Measurements from ENCODE around the gene KRT6A. TPM values are rescaled to one million over a fixed set of nuclear protein-coding genes. Genes with fewer than 3 reads are reported as not detected.

Gene KRT6A
- polyA plus RNA-seq, 3 donors, result not detected

DNA sequence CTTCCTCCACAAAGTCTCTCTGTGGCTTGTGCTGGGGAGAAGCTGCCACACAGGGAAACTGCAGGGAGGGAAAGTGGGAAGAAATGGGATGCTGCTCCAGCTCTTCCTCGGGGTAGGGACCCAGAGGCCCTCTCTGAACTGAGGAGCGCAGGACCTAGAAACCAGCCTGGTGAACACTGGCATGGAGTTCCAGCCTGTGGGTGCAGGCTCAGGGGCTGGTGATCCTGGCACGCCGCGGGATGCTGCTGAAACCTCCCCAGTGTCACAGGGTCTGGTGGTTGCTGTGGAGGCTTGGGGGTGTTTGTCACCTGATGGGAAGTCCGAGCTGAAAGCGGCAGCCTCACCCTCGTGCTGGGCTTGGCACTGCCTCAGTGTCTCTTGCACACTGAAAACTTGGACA lies 53.6 kb downstream of the KRT6A start:
- Histone ChIP-seq H2AFZ (ENCODE audit: insufficient read depth, low read depth, low read length, poor library complexity, severe bottlenecking) (no peak overlapping the region), H3K79me2 (ENCODE audit: insufficient read depth, low read length) (no peaks in the 10 kb centered on the region), H4K20me1 (ENCODE audit: insufficient read depth, low read length) (no peaks in the 10 kb centered on the region), H3K27me3 (ENCODE audit: control insufficient read depth in 2 of 2, insufficient read depth in 2 of 2, low read length in 2 of 2) (no peaks in the 10 kb centered on the region), H3K9me3 (replicated peaks in 1 of 2; ENCODE audit: control insufficient read depth in 1 of 2, insufficient read depth in 1 of 2, low read length in 2 of 2) (no peaks in the 10 kb centered on the region), H3K36me3 (replicated peaks in 1 of 2; ENCODE audit: control insufficient read depth in 1 of 2, insufficient read depth in 2 of 2, low read length in 2 of 2) (no peaks in the 10 kb centered on the region), H3K27ac (ENCODE audit: low read depth in 1 of 2, low read length in 2 of 2) (no peak overlapping the region), H3K4me1 (ENCODE audit: control insufficient read depth in 1 of 2, insufficient read depth in 2 of 2, low read length in 2 of 2) (no peaks in the 10 kb centered on the region), H3K4me2 (replicated peaks; ENCODE audit: extremely low read depth, low read length, poor library complexity, severe bottlenecking) (no peak overlapping the region), H3K9ac (ENCODE audit: insufficient read depth, low read length, poor library complexity, severe bottlenecking) (no peak overlapping the region), H3K4me3 (replicated peaks in 1 of 3; ENCODE audit: low read depth in 2 of 3, low read length in 3 of 3) (no peak overlapping the region)
- H3K9me3 Mint-ChIP-seq, result peaks cover 0 to 2% (median 0%) of the 10 kb centered on the region in 7 donors
- DNase-seq, result no peak
- no peaks in the 10 kb centered on the region for H3K36me3 Mint-ChIP-seq
- H3K4me1 Mint-ChIP-seq, result no peaks in the 10 kb centered on the region
- no peak overlapping the region for H3K4me3 Mint-ChIP-seq
- TF ChIP-seq, protein P1, sequence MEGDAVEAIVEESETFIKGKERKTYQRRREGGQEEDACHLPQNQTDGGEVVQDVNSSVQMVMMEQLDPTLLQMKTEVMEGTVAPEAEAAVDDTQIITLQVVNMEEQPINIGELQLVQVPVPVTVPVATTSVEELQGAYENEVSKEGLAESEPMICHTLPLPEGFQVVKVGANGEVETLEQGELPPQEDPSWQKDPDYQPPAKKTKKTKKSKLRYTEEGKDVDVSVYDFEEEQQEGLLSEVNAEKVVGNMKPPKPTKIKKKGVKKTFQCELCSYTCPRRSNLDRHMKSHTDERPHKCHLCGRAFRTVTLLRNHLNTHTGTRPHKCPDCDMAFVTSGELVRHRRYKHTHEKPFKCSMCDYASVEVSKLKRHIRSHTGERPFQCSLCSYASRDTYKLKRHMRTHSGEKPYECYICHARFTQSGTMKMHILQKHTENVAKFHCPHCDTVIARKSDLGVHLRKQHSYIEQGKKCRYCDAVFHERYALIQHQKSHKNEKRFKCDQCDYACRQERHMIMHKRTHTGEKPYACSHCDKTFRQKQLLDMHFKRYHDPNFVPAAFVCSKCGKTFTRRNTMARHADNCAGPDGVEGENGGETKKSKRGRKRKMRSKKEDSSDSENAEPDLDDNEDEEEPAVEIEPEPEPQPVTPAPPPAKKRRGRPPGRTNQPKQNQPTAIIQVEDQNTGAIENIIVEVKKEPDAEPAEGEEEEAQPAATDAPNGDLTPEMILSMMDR (IDR thresholded peaks at IDR 0.05), result no peak
- intact Hi-C loops (cut with micrococcal nuclease), result no loop called here
- WGBS (ENCODE audit: insufficient coverage), result 77% methylated on average over 6 of the region's 8 CpGs
- peaks cover 9 to 20% (median 16%) of the 10 kb centered on the region in 3 donors for H3K27me3 Mint-ChIP-seq (ENCODE audit: low read depth in 3 of 3)
- H3K27ac Mint-ChIP-seq, result no peak overlapping the region

DNA sequence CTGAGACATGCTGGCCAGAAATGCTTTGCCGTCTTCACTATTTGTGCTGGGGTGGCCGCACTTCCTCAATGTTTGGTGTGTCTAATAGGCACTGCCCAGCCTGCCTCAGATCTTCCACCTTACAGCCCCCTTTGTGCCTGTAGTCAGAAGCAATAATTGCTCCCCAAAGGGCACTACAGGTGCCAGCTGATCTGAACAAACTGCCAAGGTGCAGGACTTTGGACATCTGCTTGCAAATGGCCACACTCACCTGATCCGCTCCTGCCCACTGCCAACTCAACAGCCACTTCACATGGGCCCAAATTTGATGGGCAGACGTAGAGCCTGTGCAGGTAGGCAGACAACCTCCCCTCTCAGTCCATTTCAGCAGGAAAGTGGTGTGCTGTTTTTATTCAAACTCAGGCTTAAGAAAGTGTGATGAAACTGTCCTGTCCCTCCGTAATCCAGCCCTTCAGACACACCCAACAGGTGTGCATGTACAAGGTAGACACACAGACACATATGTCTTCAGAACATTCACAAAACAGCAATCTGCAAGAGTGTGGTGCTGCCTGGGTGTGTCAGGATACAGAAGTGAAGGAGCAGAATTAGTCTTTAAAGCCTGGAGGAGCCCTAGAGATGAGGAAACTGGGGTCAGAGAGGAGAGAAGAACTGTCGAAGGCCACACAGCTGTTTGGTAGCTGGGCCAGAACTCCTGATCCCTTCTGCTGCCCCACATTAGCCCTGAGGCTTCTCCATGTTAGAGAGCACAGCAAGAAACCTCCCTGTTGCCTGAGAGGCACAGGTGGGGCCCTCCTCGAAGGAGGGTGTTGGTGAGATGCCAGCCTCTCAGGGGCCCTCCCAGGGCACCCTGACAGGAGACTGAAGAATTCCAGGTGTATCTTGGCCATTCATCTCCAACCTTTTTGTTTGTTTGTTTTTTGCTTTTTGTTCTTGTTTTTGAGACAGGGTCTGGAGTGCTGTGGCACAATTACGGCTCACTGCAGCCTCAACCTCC lies 54.5 kb downstream of the KRT6A start:
- intact Hi-C loops (cut with micrococcal nuclease), result no loop called here
- Mint-ChIP-seq H3K9me3 (peaks cover 0 to 2% (median 0%) of the 10 kb centered on the region in 7 donors), H3K36me3 (no peaks in the 10 kb centered on the region), H3K4me1 (no peaks in the 10 kb centered on the region), H3K4me3 (no peak overlapping the region), H3K27me3 (ENCODE audit: low read depth in 3 of 3) (peaks cover 9 to 20% (median 16%) of the 10 kb centered on the region in 3 donors), H3K27ac (no peak overlapping the region)
- TF ChIP-seq, protein P1 (IDR thresholded peaks at IDR 0.05), result no peak
- H3K36me3 ChIP-seq (replicated peaks in 1 of 2; ENCODE audit: control insufficient read depth in 1 of 2, insufficient read depth in 2 of 2, low read length in 2 of 2), result no peaks in the 10 kb centered on the region
- H3K9me3 ChIP-seq (replicated peaks in 1 of 2; ENCODE audit: control insufficient read depth in 1 of 2, insufficient read depth in 1 of 2, low read length in 2 of 2), result no peaks in the 10 kb centered on the region
- H4K20me1 ChIP-seq (ENCODE audit: insufficient read depth, low read length), result no peaks in the 10 kb centered on the region
- no peak overlapping the region for H3K27ac ChIP-seq (ENCODE audit: low read depth in 1 of 2, low read length in 2 of 2)
- H3K4me1 ChIP-seq (ENCODE audit: control insufficient read depth in 1 of 2, insufficient read depth in 2 of 2, low read length in 2 of 2), result no peaks in the 10 kb centered on the region
- DNase-seq, result no peak
- no peak overlapping the region for H3K4me2 ChIP-seq (replicated peaks; ENCODE audit: extremely low read depth, low read length, poor library complexity, severe bottlenecking)
- no peak overlapping the region for H2AFZ ChIP-seq (ENCODE audit: insufficient read depth, low read depth, low read length, poor library complexity, severe bottlenecking)
- no peaks in the 10 kb centered on the region for H3K79me2 ChIP-seq (ENCODE audit: insufficient read depth, low read length)
- no peaks in the 10 kb centered on the region for H3K27me3 ChIP-seq (ENCODE audit: control insufficient read depth in 2 of 2, insufficient read depth in 2 of 2, low read length in 2 of 2)
- no peak overlapping the region for H3K4me3 ChIP-seq (replicated peaks in 1 of 3; ENCODE audit: low read depth in 2 of 3, low read length in 3 of 3)
- WGBS (ENCODE audit: insufficient coverage), result 90% methylated on average over 2 of the region's 8 CpGs
- no peak overlapping the region for H3K9ac ChIP-seq (ENCODE audit: insufficient read depth, low read length, poor library complexity, severe bottlenecking)
